AG04450 (cell line): ENCODE data around the gene CBLL2. TPM values are rescaled to one million over a fixed set of nuclear protein-coding genes. Genes with fewer than 3 reads are reported as not detected.
A peak's percentile ranks its signal among the peaks of the same experiment; 100 is the strongest.

Source experiments
- CTCF ChIA-PET: fragments of 300-600, 350-600 bp; formaldehyde crosslinking; extraction: SDS; loops from one replicate; lab custom pipeline; 2022; ENCODE audit warnings: antibody characterized with exemption, inconsistent platforms; lab: Charles Lee
- POLR2A ChIA-PET: fragments of 350-600 bp; formaldehyde crosslinking; extraction: SDS; loops from one replicate; lab custom pipeline; 2021; ENCODE audit warnings: antibody characterized with exemption, inconsistent platforms; lab: Yijun Ruan, JAX
- DNase-seq: peaks from one replicate; pipeline ENCODE4 v3.0.0-alpha.2; 2011; ENCODE audit warnings: low read depth, low spot score
- H3K27ac ChIP-seq: one replicate; pipeline ENCODE4 v1.5.1; 2012; ENCODE audit warnings: low read depth, low read length, control low read depth
- H3K27me3 ChIP-seq: one replicate; pipeline ENCODE4 v1.6.0; 2012; ENCODE audit warnings: low read length; ENCODE audit not compliant: control insufficient read depth, insufficient read depth
- H3K4me3 ChIP-seq: 2 replicates; pipeline ENCODE4 v1.5.1; 2011; ENCODE audit warnings: mild to moderate bottlenecking, low read depth, low read length, control low read depth
- H3K9me3 ChIP-seq: 2 replicates; pipeline ENCODE4 v1.5.1; 2012; ENCODE audit warnings: low read length; ENCODE audit not compliant: control insufficient read depth, insufficient read depth
- CTCF ChIP-seq: IDR thresholded peaks from 2 replicates; pipeline ENCODE4 v1.5.1; 2011; ENCODE audit warnings: low read depth, low read length, control low read depth, inconsistent platforms
- polyA minus RNA-seq: library from RNA; depleted of rRNA, polyadenylated mRNA; stranded (reverse); fragments of >200 nt; gene quantifications from 2 replicates; pipeline ENCODE4 v1.2.3, GENCODE V29; 2011; rRNA and poly(A)+ RNA removed
- polyA plus RNA-seq: library from polyadenylated mRNA; depleted of rRNA; stranded (reverse); fragments of >200 nt; gene quantifications from 2 replicates; pipeline ENCODE4 v1.2.3, GENCODE V29; 2011; rRNA removed

Gene CBLL2, protein sequence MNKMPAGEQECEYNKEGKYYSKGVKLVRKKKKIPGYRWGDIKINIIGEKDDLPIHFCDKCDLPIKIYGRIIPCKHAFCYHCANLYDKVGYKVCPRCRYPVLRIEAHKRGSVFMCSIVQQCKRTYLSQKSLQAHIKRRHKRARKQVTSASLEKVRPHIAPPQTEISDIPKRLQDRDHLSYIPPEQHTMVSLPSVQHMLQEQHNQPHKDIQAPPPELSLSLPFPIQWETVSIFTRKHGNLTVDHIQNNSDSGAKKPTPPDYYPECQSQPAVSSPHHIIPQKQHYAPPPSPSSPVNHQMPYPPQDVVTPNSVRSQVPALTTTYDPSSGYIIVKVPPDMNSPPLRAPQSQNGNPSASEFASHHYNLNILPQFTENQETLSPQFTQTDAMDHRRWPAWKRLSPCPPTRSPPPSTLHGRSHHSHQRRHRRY
- not detected in 2 replicates for polyA plus RNA-seq
- not detected in 2 replicates for polyA minus RNA-seq

DNA sequence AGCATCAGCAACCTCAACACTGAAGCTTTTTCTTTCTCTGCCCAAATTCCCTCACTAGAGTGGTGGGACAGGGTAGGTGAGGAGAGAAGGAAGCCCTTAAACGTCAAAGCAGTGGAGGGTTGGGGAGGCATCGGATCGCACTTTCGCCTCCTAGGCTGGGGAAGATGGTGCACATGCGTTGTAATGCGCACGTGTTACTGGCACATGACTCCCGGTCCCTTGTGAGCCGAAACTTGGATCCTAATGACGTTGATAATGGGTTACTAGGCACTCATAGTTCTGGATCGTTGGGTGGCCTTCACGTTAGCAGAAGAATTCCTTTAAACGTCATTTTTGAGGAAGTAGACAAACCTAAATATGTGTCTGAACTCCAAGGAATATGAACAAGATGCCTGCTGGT is at the start of gene CBLL2:
Gene CBLL2, plus strand, starts transcription at position 301 of the 400 bp plus-strand sequence. Its CDS starts 79 bp downstream, at position 380.
- POLR2A ChIA-PET, result no interaction called here
- Histone ChIP-seq H3K9me3 (no peaks in the 10 kb centered on the region), H3K27me3 (no peaks in the 10 kb centered on the region), H3K27ac (no peak within 1 kb of the TSS), H3K4me3 (no peak within 1 kb of the TSS)
- no peak for TF ChIP-seq CTCF
- no peak for DNase-seq
- CTCF ChIA-PET, result no interaction called here

DNA sequence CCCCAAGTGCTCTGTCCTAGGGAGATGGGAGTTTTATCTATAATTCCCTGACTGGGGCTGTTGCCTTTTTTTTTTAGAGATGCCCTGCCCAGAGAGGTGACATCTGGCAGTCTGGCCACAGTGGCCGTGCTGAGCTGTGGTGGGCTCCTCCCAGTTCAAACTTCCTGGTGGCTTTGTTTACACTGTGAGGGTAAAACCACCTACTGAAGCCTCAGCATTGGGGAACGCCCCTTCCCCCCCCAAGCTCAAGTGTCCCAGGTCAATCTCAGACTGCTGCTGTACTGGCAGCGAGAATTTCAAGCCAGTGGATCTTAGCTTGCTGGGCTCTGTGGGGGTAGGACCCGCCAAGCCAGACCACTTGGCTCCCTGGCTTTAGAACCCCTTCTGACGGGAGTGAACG is 38.3 kb upstream of the CBLL2 start:
- no peaks in the 10 kb centered on the region for H3K27me3 ChIP-seq
- no peak for TF ChIP-seq CTCF
- no peak overlapping the region for H3K27ac ChIP-seq
- no peak for DNase-seq
- no peaks in the 10 kb centered on the region for H3K9me3 ChIP-seq
- POLR2A ChIA-PET, result no interaction called here
- H3K4me3 ChIP-seq, result no peak overlapping the region
- CTCF ChIA-PET, result no interaction called here

GRCh38 chrX:22237479-22237878 is 35.2 kb upstream of the CBLL2 start:
- ChIA-PET CTCF (no interaction called here), POLR2A (no interaction called here)
- no peaks in the 10 kb centered on the region for H3K9me3 ChIP-seq
- H3K4me3 ChIP-seq, result no peak overlapping the region
- no peak overlapping the region for H3K27ac ChIP-seq
- DNase-seq, result no peak
- no peaks in the 10 kb centered on the region for H3K27me3 ChIP-seq
- TF ChIP-seq CTCF, result no peak

DNA sequence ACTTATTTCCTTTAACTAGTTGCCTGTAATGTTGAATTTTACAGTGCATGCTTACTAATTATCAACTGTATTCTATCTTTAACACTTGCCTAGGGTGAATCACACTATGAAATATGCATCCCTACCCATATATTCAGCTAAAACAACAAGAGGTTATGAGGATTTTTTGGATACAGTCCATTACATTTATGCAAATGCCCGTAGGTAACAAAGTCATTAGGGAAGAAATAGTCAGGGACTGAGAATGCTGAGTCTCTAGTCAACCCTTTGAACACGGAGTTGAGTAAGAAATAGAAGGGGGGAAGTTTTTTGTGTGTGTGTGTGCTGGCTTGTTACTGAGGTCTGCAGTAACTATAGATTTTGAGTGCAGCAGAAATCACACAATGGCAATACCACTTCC is 26.1 kb upstream of the CBLL2 start:
- DNase-seq, result no peak
- POLR2A ChIA-PET, result no interaction called here
- Histone ChIP-seq H3K27ac (no peak overlapping the region), H3K4me3 (no peak overlapping the region), H3K9me3 (no peaks in the 10 kb centered on the region), H3K27me3 (no peaks in the 10 kb centered on the region)
- no peak for TF ChIP-seq CTCF
- CTCF ChIA-PET, result no interaction called here

- H3K4me3 ChIP-seq, result no peak overlapping the region
- DNase-seq, result peak; percentile 0
- CTCF ChIA-PET, result no interaction called here
These were observed 25.5 kb upstream of the CBLL2 start for GRCh38 chrX:22247169-22247568.

More at GRCh38 chrX:22247169-22247568, 25.5 kb upstream of the CBLL2 start:
- Histone ChIP-seq H3K27me3 (no peaks in the 10 kb centered on the region), H3K27ac (no peak overlapping the region), H3K9me3 (no peaks in the 10 kb centered on the region)
- no peak for TF ChIP-seq CTCF
- POLR2A ChIA-PET, result no interaction called here
